HepG2 (cell line): ENCODE measurements around the gene PJA1.

Experiments
- MXI1 ChIP-seq: IDR thresholded peaks from 3 replicates; pipeline ENCODE4 v1.6.1; 2012; ENCODE audit warnings: low read depth, low read length, inconsistent platforms, borderline replicate concordance
- RXRB ChIP-seq: IDR thresholded peaks from 2 replicates; pipeline ENCODE4 v1.6.1; 2016; ENCODE audit warnings: borderline replicate concordance, missing genetic modification reagents, missing compliant biosample characterization
- TF ChIP-seq, protein P1 (sequence below): IDR thresholded peaks from 2 replicates; pipeline ENCODE4 v1.6.1; 2016; ENCODE audit warnings: missing compliant biosample characterization, missing genetic modification reagents, borderline replicate concordance

DNA sequence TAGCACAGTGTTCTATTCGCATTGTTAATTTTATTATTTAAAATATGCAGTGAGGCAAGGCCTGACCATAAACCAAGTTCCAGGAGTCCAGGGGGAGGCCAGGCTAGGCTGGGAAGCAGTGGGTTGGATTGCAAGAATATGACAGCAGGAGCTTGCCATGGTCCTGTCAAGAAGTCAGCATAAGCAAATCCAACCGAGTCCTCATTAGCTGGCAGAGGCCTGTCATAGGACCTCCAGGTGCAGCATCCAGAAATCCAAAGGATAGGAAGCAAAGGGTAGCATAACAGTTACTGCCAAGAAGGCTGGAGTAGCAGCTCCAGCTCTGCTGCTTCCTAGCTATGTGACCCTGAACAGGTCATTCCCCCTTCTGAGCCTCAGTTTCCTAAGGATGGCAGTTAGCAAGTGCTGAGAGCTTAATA, 13.4 kb downstream of the PJA1 start:
- no peak for TF ChIP-seq MXI1
- no peak for TF ChIP-seq RXRB
- TF ChIP-seq, protein P1, sequence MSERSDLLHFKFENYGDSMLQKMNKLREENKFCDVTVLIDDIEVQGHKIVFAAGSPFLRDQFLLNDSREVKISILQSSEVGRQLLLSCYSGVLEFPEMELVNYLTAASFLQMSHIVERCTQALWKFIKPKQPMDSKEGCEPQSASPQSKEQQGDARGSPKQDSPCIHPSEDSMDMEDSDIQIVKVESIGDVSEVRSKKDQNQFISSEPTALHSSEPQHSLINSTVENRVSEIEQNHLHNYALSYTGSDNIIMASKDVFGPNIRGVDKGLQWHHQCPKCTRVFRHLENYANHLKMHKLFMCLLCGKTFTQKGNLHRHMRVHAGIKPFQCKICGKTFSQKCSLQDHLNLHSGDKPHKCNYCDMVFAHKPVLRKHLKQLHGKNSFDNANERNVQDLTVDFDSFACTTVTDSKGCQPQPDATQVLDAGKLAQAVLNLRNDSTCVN = no peak
